Esophagus (tissue), 2 donors: ENCODE data around the gene FLNB. TPM values are rescaled to one million over a fixed set of nuclear protein-coding genes. Genes with fewer than 3 reads are reported as not detected.

ENCODE experiments used
- H3K27ac ChIP-seq, 2 donors: one replicate each; pipeline ENCODE4 v1.5.1; 2013; ENCODE audit warnings: low read depth in 2 of 2, mild to moderate bottlenecking in 2 of 2, inconsistent platforms in 1 of 2, low read length in 1 of 2, moderate library complexity in 1 of 2
- H3K27me3 ChIP-seq, 2 donors: one replicate each; pipeline ENCODE4 v1.6.1; 2013; ENCODE audit warnings: low read length in 2 of 2, control low read depth in 1 of 2, mild to moderate bottlenecking in 1 of 2; ENCODE audit not compliant: insufficient read depth in 2 of 2, control insufficient read depth in 1 of 2
- H3K36me3 ChIP-seq, 2 donors: one replicate each; pipeline ENCODE4 v1.6.1; 2013; ENCODE audit warnings: low read length in 1 of 2; ENCODE audit not compliant: control insufficient read depth in 2 of 2, insufficient read depth in 2 of 2
- H3K4me1 ChIP-seq, 2 donors: one replicate each; pipeline ENCODE4 v1.6.1; 2013; ENCODE audit warnings: low read length in 1 of 2; ENCODE audit not compliant: control insufficient read depth in 2 of 2, insufficient read depth in 2 of 2
- H3K4me3 ChIP-seq, 2 donors: one replicate each; pipeline ENCODE4 v1.5.1; 2013; ENCODE audit warnings: low read length in 2 of 2, mild to moderate bottlenecking in 2 of 2, low read depth in 1 of 2, moderate library complexity in 1 of 2
- H3K9me3 ChIP-seq, 2 donors: one replicate each; pipeline ENCODE4 v1.6.1; 2013; ENCODE audit warnings: mild to moderate bottlenecking in 2 of 2, low read depth in 1 of 2, low read length in 1 of 2, moderate library complexity in 1 of 2; ENCODE audit not compliant: control insufficient read depth in 2 of 2, insufficient read depth in 1 of 2
- WGBS, 2 donors: extraction: QIAGEN DNeasy Blood & Tissue Kit; methylation state at CpG; one replicate each; pipeline ENCODE4 v1.1.7; 2013; 5-methylcytosine and 5-hydroxymethylcytosine counted together
- polyA plus RNA-seq, 2 donors: library from polyadenylated mRNA; stranded (reverse); fragments of 200-250 nt; gene quantifications; one replicate each; pipeline ENCODE4 v1.2.3, GENCODE V29; 2013
- donor health status: healthy with polysubstance abuse.
- donor health status: Bipolar disorder and iron deficiency.

The FLNB gene
- polyA plus RNA-seq, 2 donors = 50.8 to 52.5 TPM

DNA sequence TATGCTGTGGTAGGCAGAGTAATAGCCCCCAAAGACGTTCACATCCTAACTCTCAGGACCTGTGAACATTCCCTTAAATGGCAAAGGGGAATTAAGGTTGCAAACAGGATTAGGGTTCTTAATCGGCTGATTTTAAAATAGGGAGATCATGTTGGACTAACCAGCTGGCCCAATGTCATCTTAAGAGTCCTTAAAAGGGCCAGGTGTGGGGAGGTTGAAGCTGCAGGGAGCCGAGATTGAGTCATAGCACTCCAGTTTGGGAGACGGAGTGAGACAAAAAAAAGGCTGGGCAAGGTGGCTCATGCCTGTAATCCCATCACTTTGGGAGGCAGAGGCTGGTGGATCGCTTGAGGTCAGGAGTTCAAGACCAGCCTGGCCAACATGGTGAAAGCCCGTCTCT, 1.6 kb upstream of the FLNB start:
- WGBS, 2 donors = 54 to 66% methylated on average over 6 of the region's 6 CpGs
- H3K27ac ChIP-seq = no peak overlapping the region
- H3K4me1 ChIP-seq = peaks cover 6 to 10% of the 10 kb centered on the region in 2 donors
- H3K9me3 ChIP-seq = no peaks in the 10 kb centered on the region
- H3K36me3 ChIP-seq = no peaks in the 10 kb centered on the region
- H3K4me3 ChIP-seq = no peak overlapping the region
- no peaks in the 10 kb centered on the region for H3K27me3 ChIP-seq

DNA sequence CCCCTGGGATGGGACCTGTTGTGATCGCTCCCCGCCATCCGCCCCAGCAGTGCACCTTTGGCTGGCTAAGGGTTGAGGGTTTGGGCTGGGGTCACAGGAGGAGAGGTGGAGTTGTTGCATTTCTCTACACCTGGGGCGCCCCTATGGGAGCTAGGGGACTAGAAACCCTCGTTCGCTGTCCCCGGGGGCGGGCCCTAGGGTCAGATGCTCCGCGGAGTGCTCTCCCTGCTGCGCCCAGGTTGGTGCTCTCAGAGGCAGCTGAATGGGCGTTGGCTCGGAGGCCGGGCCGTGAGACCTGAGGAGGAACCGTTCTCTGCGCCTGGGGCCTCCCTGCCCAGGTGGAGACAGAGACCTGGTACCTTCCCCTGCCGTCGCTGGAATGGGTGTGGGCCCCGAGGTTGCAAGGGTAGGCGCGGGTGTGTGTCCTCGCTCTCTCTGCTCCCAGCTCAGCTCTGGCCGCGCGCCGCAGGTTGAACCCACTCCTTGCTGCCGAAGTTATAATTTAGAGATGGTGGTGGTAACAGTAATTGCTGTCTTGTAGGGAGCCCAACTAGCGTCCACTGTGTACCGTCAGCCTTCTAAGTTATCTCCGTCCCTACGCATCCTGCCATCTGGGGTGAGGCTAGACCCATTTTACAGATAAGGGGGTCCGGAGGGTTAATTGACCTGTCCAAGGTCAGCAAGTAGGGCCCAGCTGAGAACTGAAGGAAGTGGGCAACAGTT, 965 bp downstream of the FLNB start:
- Histone ChIP-seq H3K36me3 (no peaks in the 10 kb centered on the region), H3K27me3 (no peaks in the 10 kb centered on the region), H3K27ac (peak overlapping the region; percentile 53 to 81), H3K4me3 (peak overlapping the region; percentile 71 to 73), H3K9me3 (no peaks in the 10 kb centered on the region), H3K4me1 (peaks cover 6 to 12% of the 10 kb centered on the region in 2 donors)
- WGBS, 2 donors = 12 to 15% methylated on average over 33 of the region's 33 CpGs

DNA sequence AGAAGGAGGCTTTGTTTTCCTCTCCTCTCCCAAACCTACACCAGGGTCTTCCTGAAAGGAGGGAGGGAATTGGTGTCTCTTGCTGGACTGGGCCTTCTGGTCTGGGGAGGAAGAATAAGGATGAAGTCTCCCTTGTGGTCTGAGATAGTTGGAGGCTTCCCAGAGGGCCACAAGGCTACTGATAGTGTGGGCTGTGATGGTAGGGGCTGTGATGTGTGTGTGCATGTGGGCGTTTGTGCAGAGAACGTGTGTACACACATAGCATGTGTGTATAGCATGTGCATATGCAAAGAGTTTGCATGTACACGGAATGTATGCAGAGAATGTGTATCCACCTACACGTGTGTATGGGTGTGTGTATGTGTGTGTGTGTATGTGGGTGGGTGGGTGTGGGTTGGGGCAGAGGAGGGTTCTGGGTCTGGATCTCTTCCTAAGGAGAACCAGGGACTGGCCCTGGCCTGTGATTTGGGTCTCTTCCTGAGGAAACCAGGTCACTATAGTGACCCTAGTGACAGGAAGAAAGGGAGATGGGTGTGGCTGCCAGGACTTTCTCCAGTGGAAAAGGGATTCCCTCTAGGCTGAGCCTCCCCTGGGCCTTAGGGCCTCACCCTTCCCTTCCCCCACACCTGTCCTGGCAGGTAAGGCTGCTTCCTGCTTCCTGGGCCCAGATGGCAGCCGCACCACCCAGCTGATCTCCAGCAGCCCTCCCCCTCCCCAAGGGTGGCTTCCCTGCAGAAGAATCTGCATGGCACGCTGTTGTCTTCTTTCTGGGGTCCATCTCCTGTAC, 1.7 kb downstream of the FLNB start:
- no peaks in the 10 kb centered on the region for H3K36me3 ChIP-seq
- no peaks in the 10 kb centered on the region for H3K27me3 ChIP-seq
- peak overlapping the region; percentile 81 to 84 for H3K27ac ChIP-seq
- WGBS, 2 donors = 26 to 33% methylated on average over 6 of the region's 6 CpGs
- peak overlapping the region; percentile 71 to 73 for H3K4me3 ChIP-seq
- peaks cover 6 to 12% of the 10 kb centered on the region in 2 donors for H3K4me1 ChIP-seq
- H3K9me3 ChIP-seq = no peaks in the 10 kb centered on the region

DNA sequence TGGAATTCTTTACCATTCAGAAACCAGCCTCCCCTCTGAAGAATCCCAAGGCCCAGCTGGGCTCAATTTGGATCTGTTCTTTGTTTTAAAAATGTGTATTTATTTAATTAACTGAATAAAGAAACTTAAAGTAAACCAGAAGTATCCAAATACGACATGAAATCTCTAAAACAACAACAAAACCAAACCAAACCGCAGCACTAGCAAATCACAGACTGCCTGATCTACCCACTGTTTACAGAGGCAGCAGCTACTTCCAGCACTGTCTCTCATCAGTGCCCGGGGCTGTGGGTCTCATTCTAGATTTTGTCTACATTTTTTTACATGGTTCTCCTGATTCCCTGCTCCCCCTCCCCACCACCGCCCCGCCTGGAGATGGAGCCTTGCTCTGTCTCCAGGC, 2.3 kb downstream of the FLNB start:
- Histone ChIP-seq H3K27me3 (no peaks in the 10 kb centered on the region), H3K4me1 (peaks cover 6 to 12% of the 10 kb centered on the region in 2 donors), H3K36me3 (no peaks in the 10 kb centered on the region), H3K27ac (peak overlapping the region; percentile 81 to 84), H3K4me3 (peak overlapping the region; percentile 23 to 73), H3K9me3 (no peaks in the 10 kb centered on the region)
- 39 to 45% methylated on average over 5 of the region's 5 CpGs for WGBS, 2 donors

DNA sequence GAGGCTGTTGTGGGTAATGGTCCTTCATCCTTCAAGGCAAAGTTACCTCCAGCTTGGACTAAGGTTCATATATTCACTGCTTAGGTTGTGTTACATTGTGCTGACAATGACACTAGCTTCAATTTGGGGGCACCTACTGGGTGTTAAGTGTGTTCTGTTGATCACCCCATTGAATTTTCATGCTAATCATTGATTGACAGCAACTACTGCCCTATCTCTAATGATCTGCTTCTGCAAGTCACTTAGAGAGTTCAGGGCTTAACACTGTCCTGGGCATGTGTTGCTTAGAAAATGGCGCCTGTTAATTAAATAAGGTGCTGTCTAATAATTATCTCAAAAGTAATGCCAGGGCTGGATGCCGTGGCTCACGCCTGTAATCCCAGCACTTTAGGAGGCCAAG, 3.4 kb downstream of the FLNB start:
- no peaks in the 10 kb centered on the region for H3K36me3 ChIP-seq
- H3K27ac ChIP-seq = peak overlapping the region; percentile 81 to 84
- H3K4me1 ChIP-seq = peaks cover 6 to 14% of the 10 kb centered on the region in 2 donors
- H3K27me3 ChIP-seq = no peaks in the 10 kb centered on the region
- no peak overlapping the region for H3K4me3 ChIP-seq
- H3K9me3 ChIP-seq = no peaks in the 10 kb centered on the region
- 63 to 76% methylated on average over 3 of the region's 3 CpGs for WGBS, 2 donors

DNA sequence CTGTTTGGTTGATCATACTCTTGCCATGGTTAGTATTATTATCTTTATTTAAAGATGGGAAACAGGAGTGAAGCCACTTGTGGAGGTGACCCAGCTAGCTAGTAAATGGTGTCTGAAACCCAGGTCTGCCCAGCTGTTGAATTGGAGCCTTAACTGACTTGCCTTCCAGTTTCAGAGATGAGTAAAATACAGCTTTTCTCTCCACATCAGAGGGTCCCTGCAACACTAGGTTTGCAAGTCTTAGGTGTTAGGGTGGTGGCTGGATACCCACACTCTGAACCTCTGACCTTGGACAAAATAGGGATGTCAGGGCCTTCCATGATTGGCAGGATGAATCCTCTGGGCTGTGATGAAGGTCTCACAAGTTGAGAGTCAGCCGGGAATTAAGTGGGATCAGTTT, 4.1 kb downstream of the FLNB start:
- Histone ChIP-seq H3K4me3 (no peak overlapping the region), H3K27ac (no peak overlapping the region), H3K36me3 (no peaks in the 10 kb centered on the region), H3K27me3 (no peaks in the 10 kb centered on the region), H3K4me1 (peaks cover 6 to 14% of the 10 kb centered on the region in 2 donors), H3K9me3 (no peaks in the 10 kb centered on the region)
- 87 to 90% methylated on average over 1 of the region's 1 CpG for WGBS, 2 donors

DNA sequence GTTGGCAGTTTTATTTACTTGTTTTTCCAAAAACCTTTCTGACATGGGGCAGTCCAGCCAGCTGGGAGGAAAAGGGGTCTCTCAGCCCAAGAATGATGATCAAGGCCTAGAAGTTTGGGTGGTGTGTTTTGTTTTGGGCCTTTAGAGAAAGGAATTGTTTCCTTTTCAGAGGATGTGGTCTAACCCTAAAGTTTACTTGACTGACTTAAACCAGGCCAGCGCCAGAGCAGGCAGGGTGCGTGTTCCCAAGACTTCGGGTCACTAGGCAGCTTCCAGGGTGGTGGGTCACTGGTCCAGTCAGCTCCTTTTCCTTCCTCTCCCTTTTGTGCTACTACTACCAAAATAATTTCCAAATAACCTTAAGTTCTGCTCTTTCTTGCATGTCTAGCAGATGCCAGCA, 4.9 kb downstream of the FLNB start:
- Histone ChIP-seq H3K4me3 (no peak overlapping the region), H3K9me3 (no peaks in the 10 kb centered on the region), H3K36me3 (no peaks in the 10 kb centered on the region), H3K4me1 (peaks cover 6 to 14% of the 10 kb centered on the region in 2 donors), H3K27me3 (no peaks in the 10 kb centered on the region), H3K27ac (no peak overlapping the region)
- WGBS, 2 donors = 57 to 68% methylated on average over 3 of the region's 3 CpGs

DNA sequence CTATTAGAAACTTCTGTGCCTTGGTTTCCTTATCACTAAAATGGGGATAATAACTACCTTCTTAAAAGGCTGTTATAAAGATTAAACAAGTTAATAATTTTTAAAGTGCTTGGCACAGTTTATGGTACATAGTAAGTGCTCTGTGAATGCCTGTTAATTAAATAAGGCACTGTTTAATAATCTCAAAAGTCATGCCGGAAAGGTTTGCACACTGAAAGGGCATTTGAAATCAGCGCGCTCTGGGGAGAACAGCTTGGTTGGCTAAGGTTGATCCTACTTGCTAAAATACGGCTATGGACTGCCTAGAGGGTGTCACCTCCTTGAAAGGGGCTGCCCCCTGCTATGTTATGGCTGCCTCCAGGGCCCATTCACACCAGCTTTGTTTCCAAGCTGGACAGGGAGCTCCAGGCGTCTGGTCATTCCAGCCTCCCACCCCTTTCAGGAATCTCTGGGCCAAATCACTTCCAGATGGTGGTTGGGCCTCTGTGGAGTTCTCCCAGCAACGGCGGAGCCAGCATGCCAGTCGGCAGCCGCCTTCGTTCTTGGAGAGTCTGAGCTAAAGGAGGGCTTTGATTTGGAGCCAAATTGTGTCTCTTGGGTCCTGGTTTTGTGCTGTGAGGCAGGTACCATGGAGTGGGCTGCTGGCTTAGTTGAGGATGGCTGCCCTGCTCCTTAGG, 5.9 kb downstream of the FLNB start:
- Histone ChIP-seq H3K4me3 (no peak overlapping the region), H3K27ac (peak overlapping the region; percentile 34 to 37), H3K36me3 (no peaks in the 10 kb centered on the region), H3K9me3 (no peaks in the 10 kb centered on the region), H3K27me3 (no peaks in the 10 kb centered on the region), H3K4me1 (peaks cover 3 to 14% of the 10 kb centered on the region in 2 donors)
- WGBS, 2 donors = 60 to 70% methylated on average over 10 of the region's 10 CpGs

DNA sequence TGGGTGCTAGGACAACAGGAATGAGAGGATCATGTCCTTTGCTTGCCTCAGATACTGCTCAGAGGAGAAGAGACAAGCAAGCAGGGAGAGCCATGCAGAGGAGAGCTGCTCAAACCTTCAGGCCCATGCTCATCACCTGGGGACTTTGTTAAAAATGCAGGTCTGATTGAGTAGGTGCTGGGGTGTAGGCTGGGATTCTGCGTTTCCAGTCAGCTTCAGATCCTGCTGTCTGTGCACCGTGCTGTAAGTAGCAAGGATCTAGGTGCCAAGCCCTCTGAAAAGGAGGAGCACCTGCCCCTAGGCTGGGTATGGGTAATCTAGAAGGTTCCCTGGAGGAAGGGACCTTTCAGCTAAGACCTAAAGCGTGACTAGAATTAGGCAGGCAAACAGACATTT, 7.3 kb downstream of the FLNB start:
- peaks cover 0 to 10% of the 10 kb centered on the region in 2 donors for H3K4me1 ChIP-seq
- H3K4me3 ChIP-seq = no peak overlapping the region
- no peaks in the 10 kb centered on the region for H3K27me3 ChIP-seq
- 76 to 79% methylated on average over 3 of the region's 3 CpGs for WGBS, 2 donors
- no peaks in the 10 kb centered on the region for H3K9me3 ChIP-seq
- H3K27ac ChIP-seq = no peak overlapping the region
- no peaks in the 10 kb centered on the region for H3K36me3 ChIP-seq
